SHP77 (cell line): ENCODE measurements around the gene IQGAP3.

ENCODE experiments used
- DNase-seq, 2 experiments: peaks; one replicate each; lab custom pipeline; 2025; lab: John Stamatoyannopoulos, UW

Gene IQGAP3

DNA sequence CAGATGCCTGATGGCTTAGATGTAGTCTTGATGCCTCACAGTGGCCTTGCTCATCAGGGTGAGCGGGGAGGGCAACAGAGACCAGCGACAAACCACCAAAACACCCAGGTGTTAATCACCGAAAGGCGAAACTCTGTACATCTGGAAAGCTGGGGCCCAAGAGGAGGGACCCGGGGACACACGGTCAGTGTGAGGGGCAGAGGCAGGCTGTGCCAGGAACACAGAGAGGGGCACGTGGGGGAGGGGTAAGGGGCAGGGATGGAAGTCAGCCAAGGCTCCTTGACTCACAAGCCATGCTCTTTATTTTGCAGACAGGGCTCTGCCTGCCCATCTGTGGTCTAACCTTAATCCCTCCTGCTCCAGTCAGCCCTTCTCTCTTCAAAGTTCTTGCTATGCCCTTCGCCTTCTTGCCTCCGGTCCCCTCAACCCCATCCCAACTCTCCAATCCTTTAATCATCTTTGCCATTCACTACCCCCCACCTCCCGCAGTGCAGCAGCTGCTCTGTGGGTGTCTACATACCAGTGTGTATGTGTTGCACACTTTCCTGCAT lies 76.1 kb downstream of the IQGAP3 start:
- no peak for DNase-seq

DNA sequence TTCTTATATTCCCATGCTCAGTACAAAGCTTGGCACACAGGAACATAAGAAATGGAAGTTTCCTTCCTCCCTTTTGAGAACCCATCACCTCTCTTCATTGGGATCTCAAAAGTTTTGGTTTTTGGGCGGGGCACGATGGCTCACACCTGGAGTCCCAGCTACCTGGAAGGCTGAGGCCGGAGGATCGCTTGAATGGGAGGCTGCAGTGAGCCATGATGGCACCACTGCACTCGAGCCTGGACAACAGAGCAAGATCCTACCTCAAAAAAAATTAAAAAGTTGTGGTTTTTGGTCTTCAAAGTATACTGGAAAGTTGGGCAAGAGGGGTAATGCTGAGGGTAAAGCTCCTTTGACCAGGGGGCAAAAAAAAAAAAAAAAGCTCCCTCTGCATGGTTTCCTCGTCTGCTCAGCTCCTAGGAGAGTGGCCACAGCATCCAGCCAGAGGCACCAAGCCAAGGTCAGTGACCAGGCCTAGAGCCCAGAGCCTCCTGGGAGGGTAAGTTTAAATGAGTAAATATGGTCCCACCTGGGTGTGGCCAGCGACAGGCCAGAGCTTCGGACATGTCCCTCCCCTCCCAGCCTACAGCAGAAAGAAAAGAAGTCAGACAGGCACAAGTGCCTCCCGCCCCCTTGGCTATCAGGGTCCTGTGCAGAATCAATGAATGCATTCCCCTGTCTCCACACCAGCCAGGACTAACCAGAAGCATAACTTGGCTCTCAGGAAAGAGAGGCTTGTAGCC lies 76.8 kb downstream of the IQGAP3 start:
- no peak for DNase-seq

DNA sequence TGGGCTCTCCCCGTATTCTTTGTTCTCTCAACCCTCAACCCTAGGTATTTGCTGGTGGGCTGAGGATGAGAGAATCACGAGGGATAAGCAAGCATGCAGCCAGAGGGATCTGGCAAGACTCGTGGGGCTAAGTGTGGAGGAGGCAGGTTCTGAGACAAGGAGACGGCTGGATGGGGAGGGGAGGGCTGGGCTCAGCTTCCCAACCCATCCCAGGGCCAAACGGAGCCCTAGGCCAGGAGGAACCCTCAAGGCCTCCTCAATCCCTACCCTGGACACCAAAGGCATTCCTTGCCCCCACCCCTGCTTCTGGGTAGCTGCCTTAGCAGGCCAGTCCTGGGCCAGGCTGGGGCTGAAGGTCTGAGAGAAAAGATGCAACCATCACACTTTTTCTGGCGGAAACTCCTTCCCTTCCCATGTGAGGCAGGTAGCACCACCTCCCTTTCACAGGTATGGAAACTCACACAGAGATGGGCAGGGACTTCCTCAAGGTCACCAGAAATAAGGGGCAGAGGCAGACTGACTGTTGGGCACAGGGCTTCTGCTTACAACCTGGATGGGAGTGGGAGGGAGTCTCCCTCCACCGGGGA lies 78.0 kb downstream of the IQGAP3 start:
- DNase-seq: no peak

DNA sequence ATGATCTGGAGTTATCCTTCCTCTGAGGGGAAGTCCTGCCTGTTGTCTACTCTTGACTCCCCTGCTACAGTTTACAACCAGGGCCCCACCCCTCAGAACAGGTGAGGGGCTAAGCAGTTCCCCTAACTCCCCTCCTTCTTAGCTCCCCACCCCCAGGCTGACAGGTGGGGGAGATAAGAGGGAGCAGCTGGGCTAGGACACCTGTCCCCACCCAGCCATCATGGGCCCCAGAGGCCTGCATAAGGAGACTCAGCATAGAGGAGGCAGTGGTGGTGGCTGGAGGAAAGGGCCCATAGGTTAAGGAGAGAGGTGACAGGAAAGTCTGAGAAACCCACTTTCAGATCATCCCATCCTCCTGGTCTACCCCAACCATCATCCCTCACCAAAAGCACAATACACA lies 78.6 kb downstream of the IQGAP3 start:
- no peak for DNase-seq

DNA sequence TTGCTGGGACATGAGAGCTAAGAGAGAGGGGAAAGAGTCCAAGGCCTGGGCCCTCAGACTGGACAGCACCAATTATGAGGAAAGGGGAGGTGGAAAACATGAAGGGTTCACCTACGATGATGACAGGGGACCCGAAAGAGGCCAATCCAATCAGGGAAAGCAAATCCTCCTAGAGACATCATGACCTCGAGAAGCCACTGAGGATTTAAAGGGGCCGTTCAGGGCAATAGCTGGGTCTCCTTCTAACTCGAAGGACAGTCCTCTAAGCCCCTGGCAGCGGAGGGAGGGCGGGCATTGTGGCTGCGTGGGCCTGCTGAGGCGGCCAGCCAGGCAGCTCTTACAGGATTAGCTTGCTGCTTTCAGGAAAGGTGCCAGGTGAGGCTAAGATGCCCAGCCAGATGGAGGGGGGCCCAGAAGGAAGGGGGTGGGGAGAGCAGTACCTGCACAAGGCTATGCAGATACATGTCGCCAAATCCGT lies 79.2 kb downstream of the IQGAP3 start:
- DNase-seq: no peak

DNA sequence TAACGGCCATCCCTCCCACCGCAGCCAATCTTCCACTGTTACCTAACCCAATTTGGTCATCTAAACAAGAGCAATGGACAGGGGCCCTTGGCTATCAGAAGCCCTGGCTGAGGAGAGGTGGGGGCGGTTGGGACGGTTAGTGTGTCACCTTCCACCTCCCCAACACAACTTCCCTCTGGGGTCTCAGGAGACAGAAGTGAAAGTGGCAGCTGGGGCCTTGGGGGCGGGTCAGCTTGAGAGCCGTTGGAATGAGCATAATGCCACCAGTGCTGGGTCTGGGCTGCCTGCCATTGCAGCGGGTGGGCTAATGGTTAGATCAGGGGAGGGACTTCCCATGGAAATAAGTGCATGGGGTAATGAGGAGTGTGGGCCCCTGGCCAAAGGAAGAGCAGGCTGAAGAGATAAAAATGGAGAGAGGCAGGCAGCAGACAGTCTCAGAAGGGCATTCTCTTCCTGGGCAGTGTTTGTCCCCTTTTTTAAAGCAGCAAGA lies 79.7 kb downstream of the IQGAP3 start:
- no peak for DNase-seq

DNA sequence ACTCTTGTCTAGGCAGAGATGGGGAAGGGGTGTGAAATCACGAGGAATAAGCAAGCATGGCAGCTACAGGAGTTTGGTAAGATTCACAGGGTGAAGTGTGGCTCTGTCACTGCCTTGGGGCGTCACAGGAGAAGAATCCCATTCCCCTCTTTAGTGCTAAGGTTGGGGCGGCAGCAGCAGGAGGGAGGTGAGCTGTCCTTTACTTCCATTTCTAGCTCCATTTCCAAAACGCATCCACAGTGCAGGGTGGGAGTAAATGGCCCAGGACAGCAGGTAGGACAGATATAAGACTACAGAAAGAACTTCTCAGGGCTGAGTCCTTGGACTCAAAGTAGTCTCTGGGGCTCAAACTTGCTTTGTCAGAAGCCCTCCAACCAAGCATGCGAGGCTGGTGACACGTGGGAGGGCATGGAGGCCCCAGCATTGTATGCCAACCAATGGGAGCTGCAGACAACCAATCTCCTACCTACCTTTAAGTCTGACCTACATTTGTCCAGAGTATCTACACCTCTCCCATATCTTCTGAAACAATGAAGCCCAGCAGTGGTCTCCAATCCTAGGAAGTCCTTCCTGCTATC lies 80.3 kb downstream of the IQGAP3 start:
- DNase-seq: no peak

DNA sequence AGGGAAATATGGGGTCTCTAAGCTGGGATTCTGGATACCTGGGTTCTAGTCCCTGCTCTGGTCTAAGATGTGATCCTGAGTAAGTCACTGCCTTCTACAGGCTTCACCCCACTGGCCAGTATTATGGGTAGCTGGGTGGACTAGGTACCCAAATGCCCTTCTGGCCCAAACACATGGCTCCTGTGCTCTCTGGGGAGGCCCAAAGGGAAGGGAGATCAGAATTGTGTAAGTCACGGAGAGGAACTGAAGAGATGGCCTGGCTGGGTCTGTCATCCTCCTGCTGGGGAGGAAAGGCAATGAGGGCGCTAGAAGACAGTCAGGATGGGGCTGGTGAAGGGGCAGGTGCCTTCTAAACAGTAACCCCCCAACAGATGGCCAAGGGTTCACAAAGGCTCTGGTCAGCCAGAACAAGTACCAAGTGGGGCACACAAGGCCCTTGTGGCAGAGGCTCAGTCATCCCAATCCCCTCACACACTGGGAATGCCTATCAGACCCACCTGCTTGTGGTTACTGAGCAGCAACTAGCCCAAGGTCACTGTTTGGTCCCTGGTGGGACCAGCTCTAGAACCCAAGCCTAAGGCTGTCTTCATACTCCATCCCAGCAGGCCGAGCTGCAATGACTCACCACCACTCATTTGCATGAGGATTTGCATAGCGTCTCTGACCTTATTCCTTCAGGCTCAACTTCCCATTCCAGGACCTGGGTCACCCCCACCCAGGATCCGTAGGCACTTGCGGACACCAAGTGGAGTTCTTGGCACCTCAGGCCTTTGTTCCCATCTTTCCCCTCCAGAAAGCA lies 81.0 kb downstream of the IQGAP3 start:
- no peak for DNase-seq

DNA sequence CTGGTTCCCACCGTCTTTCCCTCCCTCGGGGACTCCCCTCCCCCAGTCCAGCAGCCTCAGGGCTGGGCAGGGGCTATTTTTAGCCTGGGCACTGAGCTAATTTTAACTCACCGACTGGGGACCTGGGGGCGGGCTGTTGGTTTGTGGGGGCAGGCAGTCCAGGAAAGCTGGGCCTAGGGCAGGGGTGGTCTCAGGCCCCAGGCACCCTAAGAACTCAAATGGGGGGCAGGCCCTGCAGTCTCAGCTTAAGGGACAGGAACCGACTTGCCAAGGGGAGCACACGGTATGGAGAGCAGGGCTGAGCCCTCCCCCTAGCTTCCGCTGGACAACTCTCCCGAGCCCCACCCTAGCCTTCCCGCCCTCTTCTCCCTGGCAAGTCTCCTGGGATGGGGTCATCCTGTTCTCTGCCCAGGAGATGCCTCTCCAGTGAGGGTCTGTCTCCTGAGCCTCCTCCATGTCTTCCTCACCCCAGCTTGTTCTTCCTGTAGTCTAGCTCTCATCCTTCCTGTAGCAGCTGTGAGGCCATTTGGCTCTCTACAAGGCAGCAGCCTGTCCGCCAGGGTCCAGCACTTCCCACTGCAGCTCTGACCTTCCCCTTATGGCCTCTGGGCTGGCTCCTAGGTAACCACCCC lies 81.8 kb downstream of the IQGAP3 start:
- DNase-seq: peak in 1 of 2 experiments; percentile 61

DNA sequence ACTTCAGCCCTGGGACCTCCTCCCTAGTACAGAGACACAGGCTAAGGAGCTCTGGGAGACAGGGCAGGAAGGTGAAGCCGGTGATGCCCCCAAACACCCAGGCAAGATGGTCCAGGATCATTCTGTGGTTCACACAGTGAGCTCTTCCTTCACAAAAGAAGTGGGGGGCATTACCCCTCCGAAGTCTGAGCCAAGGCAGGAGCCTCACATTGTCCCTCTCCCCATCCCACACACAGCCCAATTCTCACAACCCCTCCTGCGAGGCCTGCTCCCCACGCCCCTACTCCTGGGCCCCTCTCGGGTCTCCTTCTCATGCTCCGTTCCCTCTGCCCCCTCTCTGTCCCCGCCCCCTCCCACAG lies 82.5 kb downstream of the IQGAP3 start:
- no peak for DNase-seq

DNA sequence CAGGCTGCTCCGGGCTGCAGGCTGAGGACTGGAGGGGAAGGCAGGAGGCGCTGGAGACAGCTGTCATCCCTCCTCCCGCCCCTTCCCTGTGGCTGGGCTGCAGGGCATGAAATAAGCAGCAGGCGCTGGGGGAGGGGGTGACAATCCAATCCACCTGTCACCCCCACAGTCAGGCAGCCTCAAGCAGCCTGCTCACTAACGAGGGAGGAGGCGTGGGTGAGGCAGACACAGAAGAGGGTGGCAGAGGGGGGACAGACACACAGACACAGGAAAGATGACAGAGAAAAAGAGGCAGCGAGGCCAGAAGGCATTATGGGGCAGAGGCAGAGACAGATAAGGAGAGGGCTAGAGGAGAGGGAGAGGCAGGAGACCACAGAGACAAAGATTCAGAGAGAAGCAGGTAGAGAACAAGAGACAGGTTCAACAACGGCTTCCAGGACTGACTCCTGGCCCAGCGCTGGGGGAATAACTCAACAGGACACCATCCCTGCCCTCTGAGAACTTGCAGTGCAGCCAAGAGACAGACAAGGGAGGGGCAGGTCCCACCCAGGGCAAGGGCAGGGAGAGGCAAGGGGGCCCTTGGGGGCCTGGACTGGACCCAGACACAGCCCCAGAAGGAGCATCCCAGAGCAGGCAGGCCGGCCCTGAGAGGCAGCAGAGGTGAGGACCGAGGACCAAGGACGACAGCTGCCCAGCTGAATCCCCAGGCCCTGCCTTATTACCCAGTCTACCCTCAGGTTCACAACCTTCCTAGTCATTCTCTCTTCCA lies 83.0 kb downstream of the IQGAP3 start:
- peak; percentile 93 to 94 for DNase-seq

DNA sequence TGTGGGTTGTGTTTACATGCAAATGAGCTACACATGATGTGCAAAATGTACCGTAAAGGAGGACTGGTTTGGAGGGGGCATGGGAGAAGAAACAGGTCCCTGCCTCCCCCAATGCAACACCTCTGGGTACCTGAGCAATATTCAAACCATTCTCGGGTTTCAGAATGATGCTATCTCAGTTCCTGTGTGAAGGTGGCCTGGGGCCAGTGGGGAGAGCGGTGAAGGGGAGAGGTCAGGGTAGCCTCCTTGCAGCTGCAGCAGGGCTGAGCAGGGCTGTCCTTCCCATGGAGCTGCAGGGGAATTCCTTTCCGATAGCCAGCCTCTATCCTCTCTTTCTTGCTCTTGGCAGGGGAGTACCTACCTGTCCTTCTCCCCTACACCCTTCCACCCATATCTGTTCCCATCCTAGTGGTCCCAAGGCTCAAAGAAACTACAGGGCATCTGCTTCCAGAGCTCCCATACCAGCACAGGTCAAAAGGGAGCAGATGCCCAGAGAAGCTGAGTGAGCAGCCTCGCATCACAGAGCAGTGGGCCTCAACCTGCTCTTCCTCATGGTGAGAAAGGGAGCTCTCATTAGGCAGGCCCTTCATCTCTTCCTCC lies 83.7 kb downstream of the IQGAP3 start:
- DNase-seq: no peak

DNA sequence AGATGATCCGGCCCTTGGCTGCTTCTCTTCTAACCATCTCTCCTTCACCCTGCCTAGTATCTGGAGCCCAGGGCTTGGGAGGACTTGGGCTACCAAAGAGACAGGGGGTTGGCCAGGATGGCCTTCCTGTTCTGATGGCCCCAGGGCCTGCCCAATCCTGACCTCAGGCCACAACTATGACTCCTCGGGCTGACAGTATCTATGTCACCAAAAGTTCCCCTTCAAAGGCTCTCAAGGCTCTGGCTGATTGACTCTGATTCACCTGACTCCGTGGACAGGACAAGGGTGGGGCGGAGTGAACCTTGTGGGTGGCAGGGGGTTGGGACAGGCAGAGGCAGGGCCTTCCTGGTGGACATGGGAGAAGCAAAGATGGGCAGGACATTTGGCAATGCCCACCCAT lies 84.5 kb downstream of the IQGAP3 start:
- DNase-seq: no peak

DNA sequence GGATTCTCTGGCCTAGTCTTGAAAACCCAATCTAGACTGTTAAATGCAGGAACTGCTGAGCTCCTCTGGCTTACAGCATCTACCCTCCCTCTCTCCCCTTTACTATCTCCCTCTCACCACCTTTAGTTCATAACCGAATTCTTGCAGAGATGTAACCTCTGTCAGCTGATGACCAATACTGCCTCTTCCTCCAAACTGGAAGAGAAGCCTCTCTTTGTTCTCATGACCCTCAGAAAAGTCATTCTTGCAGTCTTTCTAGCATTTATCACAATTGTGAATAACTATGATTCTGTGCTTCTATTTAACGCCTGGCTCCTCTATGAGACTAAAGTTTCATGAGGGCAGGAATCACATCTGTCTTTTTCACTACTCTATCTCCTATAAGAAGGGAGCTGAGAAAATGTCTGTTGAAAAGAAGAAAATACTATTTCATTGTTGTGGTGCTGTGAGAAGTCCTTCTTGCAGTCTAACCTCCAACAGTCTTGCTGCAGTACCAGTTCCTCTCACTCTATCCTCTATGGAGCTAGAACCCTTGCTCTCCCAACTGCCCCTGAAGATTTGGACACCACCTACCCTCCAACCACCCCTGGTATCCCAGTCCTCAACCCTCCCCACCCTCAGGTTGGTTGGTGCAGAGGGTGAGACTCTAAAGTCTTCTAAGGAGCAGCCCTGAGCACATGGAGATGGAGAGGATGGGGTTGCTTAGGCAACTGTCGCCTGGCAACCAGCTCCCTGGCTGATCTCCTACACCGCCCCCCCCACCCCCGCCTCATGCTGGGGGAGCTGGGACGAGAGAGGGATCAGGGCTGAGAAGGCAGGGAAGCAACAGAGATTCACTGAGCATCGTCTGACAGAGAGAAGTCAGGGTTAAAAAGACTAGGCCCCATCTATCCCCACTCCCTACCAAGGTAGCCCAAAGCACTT lies 85.7 kb downstream of the IQGAP3 start:
- DNase-seq: no peak

DNA sequence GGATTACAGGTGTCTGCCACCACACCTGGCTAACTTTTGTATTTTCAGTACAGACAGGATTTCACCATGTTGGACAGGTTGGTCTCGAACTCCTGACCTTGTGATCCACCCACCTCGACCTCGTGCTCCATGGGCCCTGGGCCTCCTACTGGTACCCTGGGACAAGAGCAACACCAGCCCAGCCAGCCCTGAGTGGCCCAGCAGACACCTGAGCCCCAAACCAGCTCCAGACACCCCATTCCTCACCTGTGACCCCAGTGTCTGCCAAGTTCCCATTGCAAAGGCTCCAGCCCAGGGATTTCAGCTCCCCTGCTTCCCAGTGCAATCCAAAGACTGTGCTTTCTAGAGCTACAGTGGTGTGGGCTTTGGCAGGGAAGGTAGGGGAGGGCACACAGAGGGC lies 86.4 kb downstream of the IQGAP3 start:
- DNase-seq: no peak

DNA sequence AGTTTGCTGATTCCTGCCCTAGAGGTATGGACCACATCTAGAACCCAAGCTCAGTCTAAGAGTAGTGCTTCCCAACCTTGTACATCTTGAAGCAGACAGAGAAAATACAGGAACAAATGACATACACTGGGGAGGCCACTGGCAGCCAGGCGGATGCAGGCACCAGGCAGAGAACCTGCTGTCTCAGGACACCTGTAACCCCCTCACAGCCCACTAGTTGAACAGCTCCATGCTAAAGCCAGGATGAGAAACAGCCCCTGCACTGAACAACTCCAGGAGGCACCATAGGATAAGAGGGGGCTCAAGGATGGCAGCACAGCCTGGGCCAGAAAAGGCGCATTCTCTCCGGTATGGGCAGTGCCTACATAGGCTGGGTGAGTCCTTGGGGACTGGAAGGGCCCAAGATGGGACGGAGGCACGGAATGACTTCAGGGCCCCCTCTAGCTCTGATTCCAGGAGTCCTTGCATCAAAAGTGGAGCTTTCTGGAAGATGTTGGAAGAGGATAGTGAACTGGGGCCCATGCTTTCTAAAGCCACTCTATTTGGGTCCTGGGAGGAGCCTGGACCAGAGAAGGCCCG lies 87.8 kb downstream of the IQGAP3 start:
- DNase-seq: no peak

DNA sequence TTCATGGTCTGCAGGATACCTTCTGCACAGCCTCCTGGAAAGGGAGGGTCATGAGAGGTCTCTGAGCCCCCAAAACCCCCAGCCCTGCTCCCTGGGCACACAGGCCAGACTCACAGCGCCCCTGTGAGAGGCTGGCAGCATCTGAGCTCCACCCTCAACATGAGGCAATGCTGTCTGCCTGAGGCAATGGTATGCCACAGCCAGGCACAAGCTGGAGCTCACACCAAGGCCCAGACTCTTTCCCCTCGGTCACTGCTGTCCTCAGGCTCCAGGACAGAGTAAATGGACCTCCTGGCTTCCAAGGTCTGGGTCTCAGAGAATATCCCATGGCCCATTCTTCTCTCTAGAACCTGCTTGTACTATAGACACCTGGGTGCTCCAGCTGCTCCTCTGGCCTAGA lies 89.0 kb downstream of the IQGAP3 start:
- no peak for DNase-seq

DNA sequence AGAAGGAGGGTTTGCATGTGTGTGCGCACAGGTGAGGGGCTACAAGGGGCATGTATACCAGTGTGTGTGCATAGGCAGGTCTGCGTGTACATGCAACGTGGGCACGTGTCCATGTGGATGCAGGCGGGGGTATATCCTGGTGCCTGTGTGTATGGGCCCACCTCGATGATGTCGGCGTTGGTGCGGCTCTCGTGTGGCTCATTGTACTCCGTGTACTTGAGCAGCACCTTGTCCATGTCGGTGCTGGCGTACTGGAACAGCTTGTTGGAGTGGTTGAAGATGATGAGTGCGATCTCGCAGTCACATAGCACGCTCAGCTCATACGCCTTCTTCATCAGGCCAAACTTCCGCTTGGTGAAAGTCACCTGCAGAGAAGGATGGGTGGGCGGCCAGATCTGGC lies 90.1 kb downstream of the IQGAP3 start:
- no peak for DNase-seq

DNA sequence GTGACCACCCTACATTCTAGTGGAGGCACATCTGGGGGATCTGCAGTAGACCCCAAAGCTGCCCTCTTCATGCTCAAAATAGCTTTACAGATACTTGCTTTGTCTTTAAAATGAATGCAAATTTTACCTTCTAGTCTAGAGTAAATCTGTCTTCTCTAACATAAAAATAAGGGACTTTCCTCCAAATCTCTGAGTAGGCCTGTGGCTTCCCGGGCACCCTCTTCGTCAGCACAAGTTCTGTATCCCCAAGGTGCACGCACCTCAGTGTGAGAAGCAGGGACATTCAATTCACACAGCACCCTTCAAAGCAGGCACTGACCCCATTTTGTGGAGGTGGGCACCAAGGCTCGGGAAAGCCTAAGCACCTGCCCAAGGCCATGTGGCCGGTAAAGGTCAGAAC lies 90.8 kb downstream of the IQGAP3 start:
- DNase-seq: no peak
